ENCODE data around the gene RNASEH2A.
"Not testable (repeated sequence)": the region's sequence is repeated elsewhere in the genome, so short reads cannot be mapped to it uniquely, and the experiment has no call there.

Gene RNASEH2A

DNA sequence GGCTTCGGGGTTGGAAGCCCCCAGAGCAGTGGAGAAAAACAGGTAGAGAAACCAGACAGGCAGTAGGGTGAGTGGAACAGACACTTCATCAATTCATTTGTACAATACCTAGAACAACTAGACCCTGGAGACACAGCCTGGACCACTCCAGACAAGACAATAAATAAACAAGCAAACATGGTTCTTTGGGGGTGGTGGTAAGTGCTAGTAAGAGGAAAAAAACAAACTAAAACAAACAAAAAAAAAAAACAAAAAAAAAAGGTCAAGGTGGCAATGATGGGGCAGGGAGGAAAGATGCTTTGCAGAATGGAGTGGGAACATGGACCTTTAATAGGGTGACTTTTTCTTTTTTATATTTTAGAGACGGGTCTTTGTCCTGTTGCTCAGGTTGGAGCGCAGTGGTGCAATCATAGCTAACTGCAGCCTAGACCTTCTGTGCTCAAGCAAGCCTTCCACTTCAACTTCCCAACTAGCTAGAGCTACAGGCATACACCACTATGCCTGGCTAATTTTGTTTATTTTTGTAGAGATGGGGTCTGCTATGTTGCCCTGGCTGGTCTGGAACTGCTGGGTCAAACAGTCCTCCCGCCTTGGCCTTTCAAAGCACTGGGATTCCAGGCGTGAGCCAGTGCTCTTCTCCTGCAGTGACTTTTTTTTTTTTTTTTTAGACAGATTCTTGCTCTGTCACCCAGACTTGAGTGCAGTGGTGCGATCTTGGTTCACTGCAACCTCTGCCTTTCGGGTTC is 12.0 kb upstream of the RNASEH2A start:
- DNase-seq = no peak

DNA sequence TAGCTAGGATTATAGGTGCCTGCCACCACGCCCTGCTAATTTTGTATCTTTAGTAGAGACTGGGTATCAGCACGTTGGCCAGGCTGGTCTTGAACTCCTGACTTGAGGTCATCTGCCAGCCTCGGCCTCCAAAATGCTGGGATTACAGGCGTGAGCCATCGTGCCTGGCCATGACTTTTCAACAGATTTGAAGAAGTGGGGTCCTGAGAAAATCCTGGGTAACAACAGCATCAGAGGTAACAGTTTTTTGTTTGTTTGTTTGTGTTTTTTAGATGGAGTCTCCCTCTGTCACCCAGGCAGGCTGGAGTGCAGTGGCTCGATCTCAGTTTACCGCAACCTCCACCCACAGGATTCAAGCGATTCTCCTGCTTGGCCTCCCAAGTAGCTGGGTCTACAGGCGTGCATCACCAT is 11.4 kb upstream of the RNASEH2A start:
- DNase-seq = no peak

DNA sequence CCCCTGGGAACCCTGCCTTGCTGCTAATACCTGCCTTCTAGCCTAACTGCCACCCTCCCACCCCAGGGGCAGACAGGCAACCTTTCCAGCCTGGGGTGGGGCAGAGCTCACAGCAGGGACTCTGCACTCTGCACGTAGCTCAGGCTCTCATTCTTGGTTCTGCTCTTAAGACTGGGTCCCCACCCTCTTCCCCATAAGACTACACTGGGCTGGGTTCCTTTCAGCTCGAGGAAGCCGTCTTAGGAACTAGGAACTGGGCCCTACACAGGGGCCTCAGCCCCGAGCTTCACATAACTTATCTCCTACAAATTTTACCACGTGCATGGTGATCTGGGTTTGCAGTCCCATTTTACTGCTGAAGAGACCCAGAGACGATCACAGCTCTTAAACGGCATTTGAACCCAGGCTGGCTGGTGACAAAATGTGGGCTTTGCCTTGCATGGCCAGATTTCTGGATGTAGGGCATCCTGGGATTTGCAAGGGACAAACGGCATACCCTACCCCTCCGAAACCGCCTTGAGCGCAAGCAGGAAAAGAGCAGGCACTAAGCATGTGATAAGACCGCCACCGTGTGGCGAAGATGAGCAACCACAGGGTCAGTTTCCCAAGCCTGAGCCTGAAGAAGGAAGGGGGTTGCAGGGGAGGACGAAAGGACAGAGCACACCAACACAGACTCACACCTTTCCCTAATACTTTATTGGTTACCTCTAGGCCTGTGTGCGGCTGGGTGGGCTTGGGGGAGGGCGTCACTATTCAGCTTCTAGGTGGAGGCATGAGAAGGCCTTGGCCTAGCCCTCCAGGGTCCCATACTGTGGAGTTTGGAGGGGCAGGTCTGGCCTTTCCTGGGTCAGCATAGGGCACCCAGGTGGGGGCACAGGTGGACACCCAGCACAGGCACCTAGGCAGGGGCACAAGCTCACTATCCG is 10.0 kb upstream of the RNASEH2A start:
- peak; percentile 60 for DNase-seq

DNA sequence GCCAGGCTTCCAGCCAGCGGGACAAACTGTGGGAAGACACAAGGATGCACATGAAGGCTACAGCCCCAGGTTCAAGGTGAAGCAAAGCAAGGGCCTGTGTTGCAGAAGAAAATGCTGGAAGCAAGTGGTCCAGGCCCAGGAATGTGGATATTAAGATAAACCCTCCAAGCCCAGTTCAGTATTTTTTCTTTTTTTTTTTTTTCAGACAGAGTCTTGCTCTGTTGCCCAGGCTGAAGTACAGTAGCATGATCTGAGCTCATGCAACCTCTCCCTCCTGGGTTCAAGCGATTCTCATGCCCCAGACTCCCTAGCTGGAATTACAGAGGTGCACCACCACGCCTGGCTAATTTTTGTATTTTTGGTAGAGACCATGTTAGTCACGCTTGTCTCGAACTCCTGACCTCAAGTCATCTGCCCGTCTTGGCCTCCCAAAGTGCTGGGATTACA is 9.2 kb upstream of the RNASEH2A start:
- DNase-seq = no peak

DNA sequence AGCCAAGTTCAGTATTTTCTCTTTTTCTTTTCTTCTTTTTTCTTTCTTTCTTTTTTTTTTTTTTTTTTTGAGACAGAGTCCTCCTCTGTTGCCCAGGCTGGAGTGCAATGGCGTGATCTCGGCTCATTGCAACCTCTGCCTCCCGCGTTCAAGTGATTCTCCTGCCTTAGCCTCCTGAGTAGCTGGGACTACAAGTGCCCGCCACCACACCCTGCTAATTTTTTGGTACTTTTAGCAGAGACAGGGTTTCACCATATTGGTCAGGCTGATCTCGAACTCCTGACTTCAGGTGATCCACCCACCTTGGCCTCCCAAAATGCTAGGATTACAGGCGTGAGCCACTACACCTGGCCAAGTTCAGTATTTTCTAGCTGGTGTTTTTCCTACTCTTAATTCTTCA is 8.8 kb upstream of the RNASEH2A start:
- DNase-seq = not testable (repeated sequence)

DNA sequence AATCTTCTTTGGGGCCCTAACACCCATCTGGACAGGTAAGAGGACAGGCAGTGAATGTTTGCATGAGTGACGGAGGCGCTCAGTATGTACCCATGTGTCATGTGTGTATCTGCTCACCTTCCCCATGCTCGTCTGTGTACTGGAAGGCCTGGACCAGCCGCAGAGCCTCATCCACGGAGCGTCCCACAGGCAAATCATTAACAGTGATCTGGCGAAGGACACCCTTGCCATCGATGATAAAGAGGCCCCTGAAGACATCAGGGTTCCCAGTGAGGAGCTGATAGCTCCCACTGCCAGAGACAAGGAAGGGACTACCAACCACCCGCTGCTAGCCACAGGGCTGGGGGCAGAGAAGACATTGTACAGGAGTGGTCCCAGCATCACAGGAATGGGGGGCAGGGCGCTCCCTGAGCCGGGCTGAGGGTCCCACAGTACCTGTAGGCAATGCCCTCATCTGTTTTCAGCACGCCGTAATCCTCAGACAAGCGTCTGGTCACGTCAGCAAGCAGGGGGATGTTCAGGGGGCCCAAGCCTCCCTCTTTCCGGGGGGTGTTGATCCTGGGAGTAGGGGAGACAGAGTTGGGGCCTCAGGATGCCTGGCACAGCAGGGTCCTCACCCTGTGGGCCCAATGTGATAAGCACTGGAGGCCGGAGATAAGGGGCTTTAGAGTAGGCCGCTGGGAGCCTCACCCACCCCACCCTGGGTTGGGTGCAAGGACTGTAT is 6.5 kb upstream of the RNASEH2A start:
- no peak for DNase-seq

DNA sequence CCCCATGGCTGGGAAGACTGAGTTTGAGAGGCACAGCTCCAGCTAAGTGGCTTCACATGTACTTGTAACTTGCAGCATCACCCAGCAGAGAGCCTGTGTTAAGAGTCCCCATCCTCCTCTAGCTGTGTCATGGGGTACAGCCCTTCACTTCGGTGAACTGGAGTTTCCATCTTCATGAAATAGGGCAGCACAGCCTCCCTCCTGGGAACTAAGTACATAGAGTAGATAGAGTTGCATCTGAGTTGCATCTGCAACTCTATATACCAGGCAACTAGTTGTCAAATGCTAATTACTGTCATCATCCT is 6.0 kb upstream of the RNASEH2A start:
- no peak for DNase-seq

DNA sequence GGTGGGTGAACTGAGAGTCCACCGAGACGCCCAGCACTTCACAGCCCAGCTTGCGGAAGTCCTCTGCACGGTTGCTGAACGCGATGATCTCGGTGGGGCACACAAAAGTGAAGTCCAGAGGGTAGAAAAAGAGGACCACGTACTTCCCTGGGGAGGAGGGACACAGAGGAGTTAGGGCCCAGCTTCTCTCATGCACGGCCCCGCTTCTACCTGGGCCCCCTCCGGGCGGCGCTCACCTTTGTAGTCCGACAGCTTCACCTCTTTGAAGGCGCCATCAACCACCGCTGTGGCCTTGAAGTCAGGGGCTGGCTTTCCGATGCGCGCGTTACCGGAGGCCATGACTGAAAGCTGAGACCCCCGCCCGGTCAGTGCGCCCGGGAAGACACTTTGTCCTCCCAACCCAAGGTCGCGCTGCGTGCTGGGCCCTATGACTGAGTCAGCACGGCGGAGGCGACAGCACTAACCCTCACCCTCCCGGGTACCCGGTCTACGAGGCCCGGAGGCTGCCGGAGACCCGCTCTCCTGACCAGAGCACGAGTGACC is 5.4 kb upstream of the RNASEH2A start:
- no peak for DNase-seq

DNA sequence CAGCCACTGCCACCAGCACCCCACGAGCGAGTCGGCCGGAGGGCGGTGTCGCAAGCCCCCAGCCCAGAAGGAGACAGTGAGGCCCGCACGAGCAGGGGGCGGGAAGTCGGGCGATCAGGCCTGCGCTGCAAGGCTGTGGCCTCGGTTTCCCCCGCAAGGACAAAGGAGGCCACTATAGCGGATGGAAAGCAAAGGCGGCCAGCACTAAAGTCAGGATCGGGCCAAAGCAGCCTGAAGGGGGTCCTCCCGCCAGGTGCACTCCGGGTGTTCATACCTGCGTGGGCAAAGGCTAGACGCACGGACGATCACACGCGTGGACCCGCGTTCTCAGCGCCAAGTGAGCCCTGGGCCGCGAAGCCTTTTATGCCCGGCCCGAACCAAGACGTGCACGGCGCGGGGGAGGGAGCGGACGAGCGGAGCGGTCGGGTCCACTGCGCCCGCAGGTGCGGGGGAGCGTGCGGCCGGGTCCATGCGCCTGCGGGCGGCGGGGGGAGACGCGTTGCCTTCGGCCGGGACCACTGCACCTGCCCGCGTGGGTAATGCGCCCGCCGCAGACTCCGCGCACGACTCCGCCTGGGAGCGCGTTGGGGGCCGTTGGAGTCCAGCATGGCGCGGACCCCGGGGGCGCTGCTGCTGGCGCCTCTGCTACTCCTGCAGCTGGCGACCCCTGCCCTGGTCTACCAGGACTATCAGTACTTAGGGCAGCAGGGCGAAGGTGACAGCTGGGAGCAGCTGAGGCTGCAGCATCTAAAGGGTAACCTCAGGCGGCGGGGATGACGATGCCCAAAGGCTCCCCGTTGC is 4.7 kb upstream of the RNASEH2A start, which contains the start of the genes PRDX2 and THSD8:
Gene PRDX2, minus strand, starts transcription at position 335 of the 801 bp plus-strand sequence. CDS start 539 bp downstream, outside the sequence.
Gene THSD8, plus strand, starts transcription at position 604 of the 801 bp plus-strand sequence. Its CDS starts 3 bp downstream, at position 607.
- DNase-seq = peak; percentile 40

DNA sequence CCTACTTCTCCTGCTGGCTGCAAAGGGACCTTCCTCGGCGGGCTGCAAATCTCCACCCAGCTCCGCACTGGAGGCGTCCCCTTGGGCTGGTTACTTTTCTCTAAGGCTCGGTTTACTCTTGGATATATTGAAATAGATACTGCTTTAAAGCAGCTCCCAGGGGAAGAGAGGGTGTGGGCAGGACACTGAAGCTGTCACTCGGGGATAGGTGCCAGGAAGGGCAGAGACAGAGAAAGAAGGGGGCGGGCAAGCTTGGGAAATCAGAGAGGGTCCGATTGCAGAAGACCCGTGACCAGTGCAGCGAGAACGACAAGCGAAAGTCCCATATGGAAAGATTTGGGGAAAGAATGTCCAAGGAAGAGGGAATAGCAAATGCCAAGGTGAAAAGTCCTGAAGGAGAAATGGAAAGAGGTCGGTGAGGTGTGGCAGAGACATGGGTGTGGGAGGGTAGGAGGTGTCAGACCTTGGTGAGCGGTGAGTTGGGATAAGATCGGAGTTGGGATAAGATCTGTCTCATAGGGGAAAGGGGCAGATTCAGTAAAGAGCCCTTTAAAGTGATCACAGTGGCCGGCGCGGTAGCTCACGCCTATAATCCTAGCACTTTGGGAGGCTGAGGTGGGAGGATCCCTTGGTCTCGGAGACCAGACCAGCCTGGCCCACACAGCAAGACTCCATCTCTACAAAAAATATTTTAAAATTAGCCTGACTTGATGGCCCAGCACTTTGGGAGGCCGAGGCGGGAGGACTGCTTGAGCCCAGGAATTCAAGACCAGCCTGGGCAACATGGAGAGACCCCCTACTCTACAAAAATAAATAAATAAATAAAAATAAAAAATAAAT is 3.9 kb upstream of the RNASEH2A start:
- no peak for DNase-seq

DNA sequence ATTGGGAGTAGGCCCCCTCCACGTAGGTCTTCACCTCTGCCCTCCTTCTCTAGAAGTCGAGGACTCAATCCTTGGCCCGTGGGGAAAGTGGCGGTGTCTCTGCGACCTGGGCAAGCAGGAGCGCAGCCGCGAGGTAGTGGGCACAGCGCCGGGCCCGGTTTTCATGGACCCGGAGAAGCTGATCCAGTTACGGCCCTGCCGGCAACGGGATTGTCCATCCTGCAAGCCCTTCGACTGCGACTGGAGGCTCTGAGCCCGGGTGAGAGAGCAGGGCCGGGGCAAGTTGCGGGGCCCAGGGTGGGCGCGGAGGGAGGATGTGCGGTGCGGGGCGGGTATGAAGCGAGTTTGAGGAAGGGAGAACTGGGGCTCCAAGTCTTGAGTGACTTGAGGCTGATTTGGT is 2.3 kb upstream of the RNASEH2A start:
- DNase-seq = no peak

DNA sequence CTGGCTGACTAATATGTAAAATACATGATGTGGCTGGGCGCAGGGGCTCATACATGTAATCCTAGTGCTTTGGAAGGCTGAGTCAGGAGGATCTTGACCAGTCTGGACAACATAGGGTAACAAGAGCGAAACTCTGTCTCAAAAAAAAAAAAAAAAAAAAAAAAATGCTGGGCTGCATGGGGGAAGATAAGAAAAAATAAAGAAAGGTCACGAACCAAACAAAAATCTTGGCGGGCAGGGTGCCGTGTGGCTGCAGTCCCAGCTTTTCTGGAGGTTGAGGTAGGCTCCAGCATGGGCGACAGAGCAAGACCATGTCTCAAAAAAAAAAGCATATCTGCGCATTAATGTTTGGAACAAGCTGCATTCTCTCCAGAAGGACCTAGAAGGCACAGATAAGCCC is 8.7 kb downstream of the RNASEH2A start:
- no peak for DNase-seq

DNA sequence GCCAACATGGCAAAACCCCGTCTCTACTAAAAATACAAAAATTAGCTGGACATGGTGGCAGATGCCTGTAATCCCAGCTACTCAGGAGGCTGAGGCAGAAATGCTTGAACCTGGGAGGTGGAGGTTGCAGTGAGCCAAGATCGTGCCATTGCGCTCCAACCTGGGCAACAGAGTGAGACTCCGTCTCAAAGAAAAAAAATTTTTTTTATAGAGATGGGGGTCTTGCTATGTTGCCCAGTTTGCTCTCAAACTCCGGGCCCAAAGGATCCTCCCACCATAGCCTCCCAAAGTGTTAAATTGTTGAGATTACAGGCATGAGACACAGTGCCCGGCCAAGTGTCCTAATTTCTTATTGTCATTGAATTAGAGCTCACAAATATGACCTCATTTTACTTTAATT is 10.8 kb downstream of the RNASEH2A start:
- DNase-seq = not testable (repeated sequence)

DNA sequence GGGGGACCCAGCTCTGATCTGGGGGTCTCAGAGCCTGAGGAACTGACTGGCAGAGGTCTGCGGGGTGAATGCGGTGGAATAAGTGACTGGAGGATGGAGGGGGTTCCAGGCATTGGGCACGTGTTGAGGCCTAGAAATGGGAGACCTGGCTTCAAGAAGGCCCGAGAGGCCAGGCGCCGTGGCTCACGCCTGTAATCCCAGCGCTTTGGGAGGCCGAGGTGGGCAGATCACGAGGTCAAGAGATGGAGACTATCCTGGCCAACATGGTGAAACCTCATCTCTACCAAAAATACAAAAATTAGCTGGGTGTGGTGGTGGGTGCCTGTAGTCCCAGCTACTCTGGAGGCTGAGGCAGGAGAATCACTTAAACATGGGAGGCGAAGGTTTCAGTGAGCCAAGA is 11.4 kb downstream of the RNASEH2A start:
- DNase-seq = not testable (repeated sequence)

DNA sequence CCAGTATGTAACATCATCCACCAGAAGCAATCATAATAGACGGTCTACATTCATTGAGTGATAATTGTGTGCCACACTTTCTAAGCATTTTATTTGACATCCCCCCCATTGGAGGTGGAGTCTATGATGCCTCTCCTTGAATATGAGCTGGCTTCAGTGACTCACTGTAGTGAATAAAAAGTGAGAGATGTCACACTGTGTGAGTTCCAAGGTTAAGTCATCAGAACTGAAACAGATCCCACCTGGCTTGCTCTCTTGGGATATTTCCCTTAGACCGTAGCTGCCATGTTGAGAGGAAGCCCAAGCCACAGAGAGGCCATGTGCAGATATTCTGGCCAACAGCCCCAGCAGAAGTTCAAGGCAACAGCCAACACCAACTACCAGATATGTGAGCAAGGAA is 15.4 kb downstream of the RNASEH2A start:
- DNase-seq = no peak

DNA sequence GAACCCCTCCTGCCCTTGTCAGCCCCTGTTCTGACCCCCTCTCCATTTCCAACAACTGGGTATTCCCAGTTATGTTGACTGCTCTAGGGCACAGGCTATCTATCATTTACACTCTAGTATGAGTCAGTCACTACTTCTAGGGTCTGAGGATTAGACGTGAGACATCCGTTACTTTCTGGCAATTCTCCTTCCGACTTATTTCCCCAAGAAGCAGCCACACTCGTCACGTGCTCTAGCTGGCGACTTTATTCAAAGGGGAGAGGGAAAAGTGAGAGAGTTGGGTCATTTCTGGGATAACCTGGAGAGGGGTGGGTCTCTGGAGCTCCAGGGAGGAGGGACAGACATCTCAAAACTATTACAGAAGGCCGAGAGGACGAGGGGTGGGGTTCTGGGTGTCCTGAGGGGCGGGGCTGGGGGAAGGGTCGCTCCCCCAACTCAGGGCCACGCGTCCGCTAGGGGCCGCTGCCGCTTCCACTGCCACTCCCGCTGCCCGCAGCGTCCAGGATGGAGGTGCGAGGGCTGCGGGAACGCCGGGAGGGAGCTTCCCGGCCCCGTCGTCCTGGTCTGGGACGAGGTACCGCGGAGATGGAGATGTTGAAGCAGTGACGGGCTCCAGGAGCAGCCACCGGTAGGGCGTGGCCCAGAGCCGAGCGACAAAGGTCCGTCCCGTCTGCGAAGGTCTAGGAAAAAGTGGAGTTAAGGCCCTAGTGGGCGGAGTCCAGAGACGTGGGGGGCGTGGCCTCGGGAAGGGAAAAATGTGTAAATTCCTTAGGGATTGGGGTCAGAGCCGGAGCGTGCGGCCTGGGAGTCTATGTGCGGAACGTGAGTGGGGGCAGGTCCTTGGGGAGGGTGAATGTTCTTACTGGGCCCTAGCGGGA is 19.1 kb downstream of the RNASEH2A start:
- no peak for DNase-seq

DNA sequence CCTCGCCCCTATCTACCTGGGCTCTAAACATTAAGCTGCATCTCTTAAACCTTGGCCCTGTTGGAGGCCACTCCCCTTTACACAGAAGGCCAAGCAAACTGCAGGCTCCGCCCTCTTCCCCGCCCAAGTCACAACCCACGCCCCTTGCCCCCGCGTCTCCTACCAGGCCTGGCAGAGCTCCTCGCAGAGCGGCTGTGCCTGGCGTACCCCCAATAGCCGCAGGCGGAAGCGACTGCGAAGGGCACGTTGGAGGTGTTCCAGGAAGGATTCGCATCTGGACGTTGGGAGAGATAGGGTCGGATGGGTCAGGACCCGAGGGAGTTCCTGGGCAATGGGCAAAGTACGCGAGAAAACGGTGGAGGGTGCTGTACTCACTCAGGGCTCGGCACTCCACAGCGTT is 22.1 kb downstream of the RNASEH2A start:
- DNase-seq = no peak

DNA sequence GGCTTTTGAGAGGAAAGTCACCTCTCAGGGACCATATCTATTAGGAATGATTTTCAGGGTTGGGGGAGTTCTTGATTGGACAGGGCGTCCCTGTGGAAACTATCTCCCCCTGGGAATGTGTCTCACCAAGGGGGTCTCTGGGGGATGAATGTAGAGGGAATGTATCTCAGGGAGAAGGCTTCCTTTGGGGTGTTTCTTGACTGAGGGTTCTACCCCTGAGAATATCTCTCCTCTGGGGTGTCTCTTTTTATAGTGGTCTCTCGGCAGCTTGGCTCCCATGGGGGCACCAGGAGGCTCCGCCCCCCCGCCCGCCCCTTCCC is 27.0 kb downstream of the RNASEH2A start:
- no peak for DNase-seq

DNA sequence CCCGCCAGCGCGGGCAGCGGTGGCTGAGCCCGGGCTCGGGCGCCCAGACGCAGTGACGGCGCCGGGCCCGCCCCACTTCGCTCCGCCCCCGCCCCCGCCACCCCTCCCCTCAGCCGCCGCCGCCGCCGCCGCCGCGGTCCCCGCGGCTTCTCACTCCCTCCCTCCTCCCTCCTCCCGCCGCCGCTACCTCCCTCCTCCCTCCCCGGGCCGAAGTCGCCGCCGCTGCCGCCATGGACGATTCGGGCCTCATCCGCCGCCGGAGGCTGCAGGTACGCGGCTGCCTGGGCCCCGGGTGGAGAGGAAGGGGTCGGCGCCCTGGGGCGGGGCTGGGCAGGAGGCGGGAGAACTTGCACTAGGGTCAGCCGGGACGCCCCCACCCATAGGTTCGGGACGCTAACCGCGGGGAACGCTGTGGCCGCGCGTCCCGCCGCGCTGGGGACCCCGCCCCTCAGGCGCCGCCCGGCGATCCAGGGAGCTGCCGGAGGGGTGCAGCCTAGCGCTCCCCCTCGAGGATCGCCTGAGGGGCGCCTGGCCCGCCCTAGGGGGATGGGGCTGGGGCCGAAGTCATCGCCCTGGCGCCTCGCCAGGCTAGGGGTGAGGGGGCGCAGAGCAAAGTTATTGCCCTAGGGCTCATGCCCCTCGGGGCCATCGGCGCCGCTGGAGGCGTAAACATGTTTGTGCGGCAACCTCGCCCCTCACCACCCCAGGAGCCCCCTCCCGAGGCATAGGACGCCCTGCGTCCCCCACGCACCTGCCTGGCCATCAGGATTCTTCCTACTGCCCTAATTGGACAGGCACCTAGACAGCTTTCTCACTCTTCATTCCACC is 27.6 kb downstream of the RNASEH2A start:
- no peak for DNase-seq
